ENCODE measurements around the gene INPP1. TPM values are rescaled to one million over a fixed set of nuclear protein-coding genes. Genes with fewer than 3 reads are reported as not detected.

Gene INPP1
- total RNA-seq, 4 donors from 2014 or later, result 10.9 to 12.0 (median 11.9) TPM

DNA sequence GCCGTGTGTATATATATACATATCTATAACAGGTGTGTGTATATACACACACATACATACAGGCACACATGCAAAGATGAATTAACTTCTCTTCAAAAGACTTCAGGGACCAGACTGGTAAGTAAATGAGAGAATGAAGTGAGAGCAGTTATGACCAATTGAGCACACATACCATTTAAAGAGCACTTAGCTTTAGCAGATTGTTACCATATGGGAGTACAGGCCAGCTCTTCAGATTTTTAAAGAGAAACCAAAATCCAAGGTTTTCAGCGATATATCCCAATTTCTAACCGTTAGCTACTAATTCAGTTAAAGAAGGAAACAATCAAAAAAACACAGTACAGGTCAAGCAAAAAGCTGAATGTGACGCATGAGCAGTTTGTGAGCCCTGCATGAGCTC is 23.7 kb downstream of the INPP1 start:
- WGBS, 2 donors, result 82 to 87% methylated on average over 4 of the region's 4 CpGs
- intact Hi-C loops (cut with DNase I; ENCODE audit: low total_unique reads), result no loop called here
- TF ChIP-seq POLR2A (IDR thresholded peaks at IDR 0.05), result no peak
- TF ChIP-seq, protein P1, sequence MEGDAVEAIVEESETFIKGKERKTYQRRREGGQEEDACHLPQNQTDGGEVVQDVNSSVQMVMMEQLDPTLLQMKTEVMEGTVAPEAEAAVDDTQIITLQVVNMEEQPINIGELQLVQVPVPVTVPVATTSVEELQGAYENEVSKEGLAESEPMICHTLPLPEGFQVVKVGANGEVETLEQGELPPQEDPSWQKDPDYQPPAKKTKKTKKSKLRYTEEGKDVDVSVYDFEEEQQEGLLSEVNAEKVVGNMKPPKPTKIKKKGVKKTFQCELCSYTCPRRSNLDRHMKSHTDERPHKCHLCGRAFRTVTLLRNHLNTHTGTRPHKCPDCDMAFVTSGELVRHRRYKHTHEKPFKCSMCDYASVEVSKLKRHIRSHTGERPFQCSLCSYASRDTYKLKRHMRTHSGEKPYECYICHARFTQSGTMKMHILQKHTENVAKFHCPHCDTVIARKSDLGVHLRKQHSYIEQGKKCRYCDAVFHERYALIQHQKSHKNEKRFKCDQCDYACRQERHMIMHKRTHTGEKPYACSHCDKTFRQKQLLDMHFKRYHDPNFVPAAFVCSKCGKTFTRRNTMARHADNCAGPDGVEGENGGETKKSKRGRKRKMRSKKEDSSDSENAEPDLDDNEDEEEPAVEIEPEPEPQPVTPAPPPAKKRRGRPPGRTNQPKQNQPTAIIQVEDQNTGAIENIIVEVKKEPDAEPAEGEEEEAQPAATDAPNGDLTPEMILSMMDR (IDR thresholded peaks at IDR 0.05), result no peak

DNA sequence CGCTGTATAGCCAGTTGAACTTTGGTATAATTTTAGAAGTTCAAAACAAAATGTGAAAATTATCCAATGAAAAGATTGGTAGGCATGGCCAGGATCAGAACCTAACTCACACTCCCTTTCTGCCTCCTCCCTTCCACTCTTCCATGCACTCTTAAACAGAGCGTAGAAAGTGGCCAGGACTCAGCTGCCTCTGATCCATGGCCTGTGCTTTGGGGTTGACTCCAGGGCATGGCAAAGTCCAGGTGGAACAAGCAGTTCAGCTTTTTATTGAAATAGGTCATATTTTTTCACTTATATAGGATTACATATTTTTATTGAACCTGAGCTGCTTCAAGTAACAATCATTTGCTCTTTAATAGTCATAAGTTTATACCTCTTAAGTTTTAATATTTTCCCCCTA is 26.2 kb downstream of the INPP1 start:
- DNase-seq (ENCODE audit: low spot score in 2 of 2), result no peak
- WGBS, 2 donors, result 98% methylated on average over 2 of the region's 2 CpGs
- H3K4me3 ChIP-seq (ENCODE audit: low read depth, poor library complexity, severe bottlenecking), result no peak overlapping the region
- TF ChIP-seq, protein P1 (IDR thresholded peaks at IDR 0.05), result no peak
- TF ChIP-seq POLR2A (IDR thresholded peaks at IDR 0.05), result no peak
- intact Hi-C loops (cut with DNase I; ENCODE audit: low total_unique reads), result no loop called here

More for the DNA sequence above, 23.7 kb downstream of the INPP1 start:
- no peak for DNase-seq (ENCODE audit: low spot score in 2 of 2)
- no peak overlapping the region for H3K4me3 ChIP-seq (ENCODE audit: low read depth, poor library complexity, severe bottlenecking)

DNA sequence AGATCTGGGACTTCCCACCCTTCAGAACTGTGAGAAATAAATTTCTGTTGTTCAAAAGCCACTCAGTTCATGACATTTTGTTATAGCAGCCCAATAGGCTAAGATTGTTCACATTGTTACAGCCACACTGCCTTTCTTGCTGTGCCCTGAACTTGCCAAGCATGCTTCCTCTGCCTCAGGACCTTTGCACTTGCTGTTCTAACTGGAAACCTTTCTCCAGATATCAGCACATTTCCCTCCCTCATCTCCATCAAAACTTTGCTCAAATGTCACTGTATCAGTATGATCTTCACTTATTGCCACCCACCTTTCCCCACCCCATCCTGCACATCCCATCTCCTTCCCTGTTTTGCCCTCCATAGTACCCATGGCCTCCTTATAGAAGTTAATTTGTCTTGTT is 32.7 kb downstream of the INPP1 start:
- DNase-seq (ENCODE audit: low spot score in 2 of 2), result no peak
- intact Hi-C loops (cut with DNase I; ENCODE audit: low total_unique reads), result no loop called here
- no peak for TF ChIP-seq POLR2A (IDR thresholded peaks at IDR 0.05)
- TF ChIP-seq, protein P1 (IDR thresholded peaks at IDR 0.05), result no peak
- H3K4me3 ChIP-seq (ENCODE audit: low read depth, poor library complexity, severe bottlenecking), result no peak overlapping the region

DNA sequence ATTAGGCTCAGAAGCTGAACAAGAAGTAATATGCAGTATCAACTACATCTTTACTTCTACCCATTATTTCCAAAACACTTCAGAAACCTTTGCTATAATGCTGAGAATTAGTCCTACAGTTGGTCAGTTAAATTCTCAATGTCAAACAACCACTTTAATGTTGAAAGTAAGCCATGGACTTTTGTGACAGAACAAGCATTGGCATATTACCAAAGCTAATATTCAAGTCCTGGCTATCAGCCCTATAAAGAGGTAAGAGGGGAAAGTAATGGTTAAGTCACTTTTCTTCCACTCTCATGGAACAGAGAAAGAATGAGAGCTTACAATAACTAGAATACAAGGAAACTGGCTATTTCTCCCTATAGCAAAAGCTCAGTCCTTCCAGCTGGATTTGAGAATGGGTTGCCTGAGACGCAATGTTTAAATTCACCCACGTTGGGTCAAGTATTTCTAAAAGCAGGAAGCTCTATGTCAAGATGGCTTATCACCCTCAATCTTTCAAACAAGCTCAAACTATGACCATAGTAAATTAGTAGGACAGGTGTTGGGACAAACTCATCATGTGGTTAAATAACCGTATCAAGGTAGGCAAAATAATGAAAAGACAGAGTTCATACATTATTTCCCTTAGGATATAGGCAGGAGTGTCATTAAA is 33.3 kb downstream of the INPP1 start:
- 84 to 86% methylated on average over 3 of the region's 3 CpGs for WGBS, 2 donors
- DNase-seq (ENCODE audit: low spot score in 2 of 2), result no peak
- intact Hi-C loops (cut with DNase I; ENCODE audit: low total_unique reads), result no loop called here
- H3K4me3 ChIP-seq (ENCODE audit: low read depth, poor library complexity, severe bottlenecking), result no peak overlapping the region
- no peak for TF ChIP-seq POLR2A (IDR thresholded peaks at IDR 0.05)
- TF ChIP-seq, protein P1 (IDR thresholded peaks at IDR 0.05), result no peak

DNA sequence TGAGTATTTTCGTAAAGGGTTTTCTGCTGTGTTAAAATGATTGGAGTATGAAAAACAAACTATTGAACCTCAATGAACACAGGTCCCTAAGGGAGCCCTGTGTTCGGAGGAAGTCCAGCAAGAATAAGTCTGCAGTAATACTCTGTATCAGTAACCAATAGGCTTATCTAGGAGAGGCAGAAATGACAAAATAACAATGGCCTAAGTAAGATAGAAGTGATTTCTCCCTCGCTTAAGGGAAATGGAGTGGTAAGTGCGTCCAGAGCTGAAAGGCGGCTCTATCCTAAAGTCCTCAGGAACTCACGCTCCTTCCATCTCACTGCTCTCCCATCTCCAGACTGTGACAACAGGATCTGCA is 35.5 kb downstream of the INPP1 start:
- 82 to 88% methylated on average over 6 of the region's 6 CpGs for WGBS, 2 donors
- TF ChIP-seq, protein P1 (IDR thresholded peaks at IDR 0.05), result no peak
- TF ChIP-seq POLR2A (IDR thresholded peaks at IDR 0.05), result no peak
- intact Hi-C loops (cut with DNase I; ENCODE audit: low total_unique reads), result no loop called here
- DNase-seq (ENCODE audit: low spot score in 2 of 2), result no peak
- no peak overlapping the region for H3K4me3 ChIP-seq (ENCODE audit: low read depth, poor library complexity, severe bottlenecking)
